Kidney (tissue), 14 donors: Measurements from ENCODE around the gene VCL. TPM values are rescaled to one million over a fixed set of nuclear protein-coding genes. Genes with fewer than 3 reads are reported as not detected.

Experiments
- DNase-seq, 5 donors: peaks; one replicate each; pipeline ENCODE4 v3.0.0-alpha.2; 2013 to 2020
- FAIRE-seq: peaks from 2 replicates; lab custom pipeline; 2012; peaks lifted over from hg19 to GRCh38; lab: Jason Lieb, UNC
- H3K27ac ChIP-seq, 2 donors: one replicate each; pipeline ENCODE4 v1.7.0; 2013; ENCODE audit warnings: low read depth in 2 of 2, low read length in 2 of 2, inconsistent platforms in 1 of 2
- H3K27me3 ChIP-seq: one replicate; pipeline ENCODE4 v1.7.1; 2013; ENCODE audit warnings: low read length, inconsistent platforms; ENCODE audit not compliant: control insufficient read depth, insufficient read depth
- H3K36me3 ChIP-seq, 3 donors: one replicate each; pipeline versions ENCODE4 v1.7.0 to v1.7.1; 2013; ENCODE audit warnings: low read length in 3 of 3, control low read depth in 1 of 3, inconsistent platforms in 1 of 3; ENCODE audit not compliant: insufficient read depth in 3 of 3, control insufficient read depth in 2 of 3
- H3K4me1 ChIP-seq, 3 donors: one replicate each; pipeline versions ENCODE4 v1.7.0 to v1.7.1; 2013; ENCODE audit warnings: low read length in 3 of 3, inconsistent platforms in 1 of 3, low read depth in 1 of 3; ENCODE audit not compliant: control insufficient read depth in 2 of 3, insufficient read depth in 2 of 3
- H3K4me3 ChIP-seq, 3 donors: one replicate each; pipeline versions ENCODE4 v1.7.0 to v1.8.1; 2013; ENCODE audit warnings: low read length in 3 of 3, control low read depth in 1 of 3, inconsistent platforms in 1 of 3
- H3K9ac ChIP-seq, 3 donors: one replicate each; pipeline versions ENCODE4 v1.7.0 to v1.7.1; 2013; ENCODE audit warnings: low read length in 3 of 3, control low read depth in 1 of 3, inconsistent platforms in 1 of 3
- H3K9me3 ChIP-seq, 3 donors: one replicate each; pipeline versions ENCODE4 v1.7.0 to v1.7.1; 2013; ENCODE audit warnings: low read length in 3 of 3, control low read depth in 1 of 3, inconsistent platforms in 1 of 3; ENCODE audit not compliant: control insufficient read depth in 2 of 3, insufficient read depth in 1 of 3
- CTCF ChIP-seq: IDR thresholded peaks from 3 replicates; pipeline ENCODE4 v1.5.1; 2012; ENCODE audit warnings: mild to moderate bottlenecking, moderate library complexity, borderline replicate concordance; ENCODE audit not compliant: insufficient read depth; ENCODE audit errors: extremely low read depth
- intact Hi-C: fragments of 100-400 bp; cut with DNase I; formaldehyde crosslinking; loops from one replicate; pipeline ENCODE4 v1.11.1; 2022
- polyA plus RNA-seq: library from polyadenylated mRNA; stranded (reverse); fragments of 350-450 nt; fragmentation: Illumina TruSeq; extraction: RNeasy Lipid Tissue Mini Kit (QIAGEN cat#74804); gene quantifications from one replicate; pipeline ENCODE4 v1.2.3, GENCODE V29; 2014; ENCODE audit warnings: low read depth, low replicate concordance; ENCODE audit not compliant: insufficient read depth
- total RNA-seq: library from RNA; stranded (reverse); fragmentation: NEBNext Ultra II Directional; extraction: Animal tissue kit (Norgen Biotek cat#: 25700); gene quantifications from one replicate; pipeline ENCODE4 v1.2.1, GENCODE V29; 2021
- donor health status: control.
- donor health status: control.
- donor health status: control.
- donor health status: control.
- donor health status: control.
- donor health status: DM: yes; HTN: yes; CAD: no.
- donor health status: Normal renal cell carcinoma (clear cell type).

The VCL gene
- total and polyA plus RNA-seq, 2 donors from 2014 or later: 23.8 to 167 TPM

- H3K9me3 ChIP-seq: no peaks in the 10 kb centered on the region
- H3K4me3 ChIP-seq: no peak overlapping the region
- H3K9ac ChIP-seq: no peak overlapping the region
- no peak overlapping the region for H3K27ac ChIP-seq
- no peaks in the 10 kb centered on the region for H3K27me3 ChIP-seq
- TF ChIP-seq CTCF: no peak
- intact Hi-C loops: no loop called here
- FAIRE-seq (no peak), DNase-seq (no peak)
- no peaks in the 10 kb centered on the region for H3K36me3 ChIP-seq
- no peaks in the 10 kb centered on the region for H3K4me1 ChIP-seq
Measured at GRCh38 chr10:73975388-73975787, 22.5 kb upstream of the VCL start.

DNA sequence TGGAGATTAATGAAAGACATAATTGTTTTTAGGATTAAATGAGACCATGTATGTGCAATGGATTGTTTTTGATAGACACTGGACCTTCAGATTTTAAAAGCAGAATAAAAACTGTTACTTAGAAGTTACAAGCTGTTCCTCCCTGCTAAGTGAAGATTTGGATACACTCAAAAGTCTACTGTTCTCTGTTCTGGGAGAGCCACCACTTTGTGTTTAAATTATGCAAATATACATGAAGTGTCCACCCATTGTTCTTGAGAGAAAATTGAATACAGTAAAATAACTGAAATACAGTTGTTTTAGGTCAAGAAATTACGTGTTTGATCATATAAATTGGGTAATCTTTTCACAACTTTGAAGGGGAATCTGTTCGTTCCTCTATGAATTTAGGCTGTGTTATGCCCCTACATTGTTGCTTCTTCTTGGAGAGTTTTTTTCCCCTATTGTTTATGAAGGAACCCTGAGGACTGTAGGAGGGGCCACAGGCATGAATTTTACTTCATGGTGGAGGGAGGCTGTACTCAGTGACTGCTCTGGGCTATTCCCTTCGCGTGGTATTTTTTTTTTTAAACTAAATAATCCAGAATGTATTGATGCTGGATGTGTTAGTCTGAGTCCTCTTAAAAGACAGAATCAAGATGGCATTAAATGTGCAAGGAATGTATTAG is 18.6 kb upstream of the VCL start:
- FAIRE-seq (no peak), DNase-seq (no peak)
- no peaks in the 10 kb centered on the region for H3K27me3 ChIP-seq
- no peaks in the 10 kb centered on the region for H3K36me3 ChIP-seq
- no peaks in the 10 kb centered on the region for H3K4me1 ChIP-seq
- no peak overlapping the region for H3K9ac ChIP-seq
- intact Hi-C loops: no loop called here
- H3K9me3 ChIP-seq: no peaks in the 10 kb centered on the region
- no peak for TF ChIP-seq CTCF
- H3K4me3 ChIP-seq: no peak overlapping the region
- H3K27ac ChIP-seq: no peak overlapping the region

- Histone ChIP-seq H3K9ac (no peak overlapping the region), H3K27ac (no peak overlapping the region), H3K27me3 (no peaks in the 10 kb centered on the region), H3K4me1 (no peaks in the 10 kb centered on the region), H3K9me3 (no peaks in the 10 kb centered on the region), H3K4me3 (no peak overlapping the region), H3K36me3 (no peaks in the 10 kb centered on the region)
- TF ChIP-seq CTCF: no peak
- DNase-seq: no peak
- intact Hi-C loops: no loop called here
- no peak for FAIRE-seq
Measured at GRCh38 chr10:73979809-73980433, 18.0 kb upstream of the VCL start.
